Liver (tissue), 9 donors: ENCODE measurements around the gene NOS3. TPM values are rescaled to one million over a fixed set of nuclear protein-coding genes. Genes with fewer than 3 reads are reported as not detected.

ENCODE experiments used
- DNase-seq: peaks from one replicate; pipeline ENCODE4 v3.0.0-alpha.2; 2017; ENCODE audit warnings: low spot score
- H3K27ac ChIP-seq, 2 donors: one replicate each; pipeline ENCODE4 v1.7.0; 2013; ENCODE audit warnings: inconsistent platforms in 2 of 2, low read length in 2 of 2, control low read depth in 1 of 2, low read depth in 1 of 2, mild to moderate bottlenecking in 1 of 2
- H3K27me3 ChIP-seq, 4 donors: one replicate each; pipeline versions ENCODE4 v1.6.1 to v1.7.0; 2013; ENCODE audit warnings: low read length in 3 of 4, inconsistent platforms in 1 of 4, mild to moderate bottlenecking in 1 of 4, moderate library complexity in 1 of 4; ENCODE audit not compliant: control insufficient read depth in 4 of 4, insufficient read depth in 4 of 4
- H3K36me3 ChIP-seq, 4 donors: one replicate each; pipeline versions ENCODE4 v1.6.1 to v1.7.0; 2013; ENCODE audit warnings: low read length in 3 of 4, mild to moderate bottlenecking in 3 of 4, low read depth in 1 of 4, moderate library complexity in 1 of 4; ENCODE audit not compliant: control insufficient read depth in 4 of 4, insufficient read depth in 3 of 4
- H3K4me1 ChIP-seq, 4 donors: one replicate each; pipeline versions ENCODE4 v1.6.1 to v1.7.0; 2013; ENCODE audit warnings: low read length in 3 of 4, mild to moderate bottlenecking in 3 of 4, moderate library complexity in 1 of 4; ENCODE audit not compliant: control insufficient read depth in 4 of 4, insufficient read depth in 4 of 4
- H3K4me3 ChIP-seq, 3 donors: one replicate each; pipeline versions ENCODE4 v1.6.1 to v1.7.0; 2013; ENCODE audit warnings: low read length in 3 of 3, control low read depth in 1 of 3, low read depth in 1 of 3, mild to moderate bottlenecking in 1 of 3
- H3K9ac ChIP-seq, 2 donors: one replicate each; pipeline ENCODE4 v1.7.0; 2013; ENCODE audit warnings: low read length in 2 of 2, mild to moderate bottlenecking in 2 of 2, moderate library complexity in 2 of 2, control low read depth in 1 of 2, low read depth in 1 of 2
- H3K9me3 ChIP-seq, 4 donors: one replicate each; pipeline versions ENCODE4 v1.6.1 to v1.7.0; 2013; ENCODE audit warnings: low read length in 3 of 4; ENCODE audit not compliant: control insufficient read depth in 4 of 4
- ATF3 ChIP-seq: IDR thresholded peaks from 2 replicates; pipeline ENCODE4 v1.6.1; 2016; ENCODE audit warnings: antibody characterized with exemption
- CTCF ChIP-seq: fragments of 150-350 bp; IDR thresholded peaks from 2 replicates; pipeline ENCODE4 v1.5.1; 2017; ENCODE audit warnings: improper control_type of control experiment, low read depth, low read length; ENCODE audit not compliant: missing input control
- FOXA2 ChIP-seq: IDR thresholded peaks from 2 replicates; pipeline ENCODE4 v1.6.1; 2016; ENCODE audit warnings: antibody characterized with exemption
- GABPA ChIP-seq, 2 donors: IDR thresholded peaks in 1 of 2; conservative IDR thresholded peaks in 1 of 2; 2 replicates each; pipeline ENCODE4 v1.6.1; 2016; ENCODE audit warnings: antibody characterized with exemption in 2 of 2, mild to moderate bottlenecking in 1 of 2, moderate library complexity in 1 of 2
- HNF4A ChIP-seq, 2 donors: conservative IDR thresholded peaks; 2 replicates each; pipeline ENCODE4 v1.6.1; 2016; ENCODE audit warnings: antibody characterized with exemption in 2 of 2, mild to moderate bottlenecking in 2 of 2
- NR2F2 ChIP-seq: IDR thresholded peaks from 2 replicates; pipeline ENCODE4 v1.6.1; 2016; ENCODE audit warnings: antibody characterized with exemption
- RAD21 ChIP-seq, 2 donors: IDR thresholded peaks; 2 replicates each; pipeline ENCODE4 v1.6.1; 2016; ENCODE audit warnings: antibody characterized with exemption in 2 of 2, mild to moderate bottlenecking in 2 of 2
- REST ChIP-seq: IDR thresholded peaks from 2 replicates; pipeline ENCODE4 v1.6.1; 2016; ENCODE audit warnings: antibody characterized with exemption, mild to moderate bottlenecking
- RXRA ChIP-seq, 2 donors: IDR thresholded peaks; 2 replicates each; pipeline ENCODE4 v1.6.1; 2017 to 2018; ENCODE audit warnings: antibody characterized with exemption in 2 of 2, mild to moderate bottlenecking in 1 of 2
- SP1 ChIP-seq: IDR thresholded peaks from 2 replicates; pipeline ENCODE4 v1.6.1; 2018; ENCODE audit warnings: antibody characterized with exemption, mild to moderate bottlenecking
- TAF1 ChIP-seq: conservative IDR thresholded peaks from 2 replicates; pipeline ENCODE4 v1.6.1; 2016; ENCODE audit warnings: antibody characterized with exemption, mild to moderate bottlenecking
- YY1 ChIP-seq: IDR thresholded peaks from 2 replicates; pipeline ENCODE4 v1.6.1; 2016; ENCODE audit warnings: antibody characterized with exemption, mild to moderate bottlenecking
- ZBTB33 ChIP-seq: IDR thresholded peaks from 2 replicates; pipeline ENCODE4 v1.6.1; 2016; ENCODE audit warnings: antibody characterized with exemption
- WGBS: extraction: QIAGEN DNeasy Blood & Tissue Kit; methylation state at CpG from one replicate; pipeline ENCODE4 v1.1.7; 2013; 5-methylcytosine and 5-hydroxymethylcytosine counted together
- polyA plus RNA-seq, 2 donors: library from polyadenylated mRNA; stranded (reverse) in 1 of 2; unstranded in 1 of 2; fragments of 200-250 nt in 1 of 2; fragments of >200 nt in 1 of 2; fragmentation: Nextera tagmentation in 1 of 2; extraction: Ambion mirVana in 1 of 2; gene quantifications; one replicate each; pipeline versions ENCODE4 v1.2.1 to v1.2.3, GENCODE V29; 2013 to 2015
- total RNA-seq, 2 donors: library from RNA; depleted of rRNA; stranded (reverse); fragments of >200 nt; gene quantifications; one replicate each; pipeline ENCODE4 v1.2.3, GENCODE V29; 2014
- donor health status: healthy.
- donor health status: healthy.
- donor health status: healthy.
- donor health status: healthy.
- donor health status: healthy.

The NOS3 gene
- total and polyA plus RNA-seq, 4 donors = 1.6 to 6.1 (median 5.1) TPM

GRCh38 chr7:150964593-150965111 lies 26.2 kb upstream of the NOS3 start:
- no peak overlapping the region for H3K9ac ChIP-seq
- DNase-seq = no peak
- H3K27me3 ChIP-seq = peaks cover 0 to 3% (median under 1%) of the 10 kb centered on the region in 4 donors
- no peaks in the 10 kb centered on the region for H3K9me3 ChIP-seq
- 60% methylated on average over 16 of the region's 16 CpGs for WGBS
- no peaks in the 10 kb centered on the region for H3K36me3 ChIP-seq
- H3K4me3 ChIP-seq = no peak overlapping the region
- peak in 1 of 2 donors; percentile 48 for TF ChIP-seq RAD21 (IDR thresholded peaks at IDR 0.05)
- peak; percentile 73 for TF ChIP-seq NR2F2
- no peak for TF ChIP-seq TAF1
- TF ChIP-seq SP1 = peak; percentile 21
- peak; percentile 14 for TF ChIP-seq CTCF
- H3K27ac ChIP-seq = no peak overlapping the region
- H3K4me1 ChIP-seq = peaks cover 0 to 16% (median 1%) of the 10 kb centered on the region in 4 donors

GRCh38 chr7:150965273-150965830 lies 25.5 kb upstream of the NOS3 start:
- TF ChIP-seq RXRA (IDR thresholded peaks at IDR 0.05) (no peak), ATF3 (no peak)
- 73% methylated on average over 16 of the region's 16 CpGs for WGBS
- Histone ChIP-seq H3K9me3 (no peaks in the 10 kb centered on the region), H3K27me3 (peaks cover 0 to 3% (median under 1%) of the 10 kb centered on the region in 4 donors), H3K36me3 (no peaks in the 10 kb centered on the region), H3K9ac (no peak overlapping the region), H3K27ac (no peak overlapping the region), H3K4me1 (peaks cover 0 to 16% (median 1%) of the 10 kb centered on the region in 4 donors), H3K4me3 (no peak overlapping the region)
- no peak for DNase-seq

GRCh38 chr7:150966002-150966401 lies 24.8 kb upstream of the NOS3 start:
- Histone ChIP-seq H3K9ac (no peak overlapping the region), H3K27me3 (peaks cover 0 to 3% (median under 1%) of the 10 kb centered on the region in 4 donors), H3K36me3 (no peaks in the 10 kb centered on the region), H3K4me1 (peaks cover 0 to 18% (median 1%) of the 10 kb centered on the region in 4 donors), H3K27ac (no peak overlapping the region), H3K4me3 (no peak overlapping the region), H3K9me3 (no peaks in the 10 kb centered on the region)
- TF ChIP-seq SP1 (no peak), FOXA2 (no peak), GABPA (IDR thresholded peaks at IDR 0.05 in 1 of 2, conservative IDR thresholded peaks at IDR 0.05 in 1 of 2) (no peak), REST (no peak), YY1 (no peak), ZBTB33 (no peak), RAD21 (IDR thresholded peaks at IDR 0.05) (peak in 1 of 2 donors; percentile 5), HNF4A (conservative IDR thresholded peaks at IDR 0.05) (no peak)
- WGBS = 81% methylated on average over 1 of the region's 1 CpG
- no peak for DNase-seq
